NCI-H2029 treated with DMSO at 0.1 percent for 48 hours (cell line): Measurements from ENCODE around the gene HOGA1.
"Not testable (repeated sequence)": the region's sequence is repeated elsewhere in the genome, so short reads cannot be mapped to it uniquely, and the experiment has no call there.

Source experiments
- DNase-seq: peaks from one replicate; lab custom pipeline; 2025; lab: John Stamatoyannopoulos, UW

HOGA1 gene

DNA sequence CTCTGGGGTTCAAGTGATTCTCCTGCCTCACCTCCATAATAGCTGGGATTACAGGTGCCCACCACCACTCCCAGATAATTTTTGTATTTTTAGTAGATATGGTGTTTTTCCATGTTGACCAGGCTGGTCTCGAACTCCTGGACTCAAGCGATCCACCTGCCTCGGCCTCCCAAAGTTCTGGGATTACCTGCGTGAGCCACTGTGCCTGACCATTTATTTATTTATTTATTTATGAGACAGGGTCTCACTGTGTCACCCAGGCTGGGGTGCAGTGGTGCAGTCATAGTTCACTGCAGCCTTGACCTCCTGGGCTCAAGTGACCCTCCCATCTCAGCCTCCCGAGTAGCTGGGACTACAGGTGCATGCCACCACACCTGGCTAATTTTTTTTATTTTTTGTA, 29.9 kb upstream of the HOGA1 start:
- not testable (repeated sequence) for DNase-seq

DNA sequence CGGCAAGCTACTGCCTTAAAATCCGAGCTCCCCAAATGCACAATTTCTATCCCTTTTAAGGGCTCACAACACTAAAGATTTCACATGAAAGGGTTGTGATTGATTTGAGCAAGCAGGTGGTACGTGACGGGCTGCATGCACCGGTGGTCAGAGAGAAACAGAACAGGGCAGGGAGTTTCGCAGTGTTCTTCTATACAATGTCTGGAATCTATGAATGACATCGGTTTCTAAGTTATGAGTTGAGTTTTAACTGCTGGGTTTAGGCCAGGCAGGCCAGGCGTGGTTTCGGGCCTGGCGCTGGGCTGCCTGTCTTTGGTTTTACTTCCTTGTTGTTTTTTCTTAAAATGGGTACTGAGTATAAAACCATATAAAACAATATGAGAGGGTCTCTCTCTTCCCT, 28.6 kb upstream of the HOGA1 start:
- DNase-seq, result not testable (repeated sequence)

DNA sequence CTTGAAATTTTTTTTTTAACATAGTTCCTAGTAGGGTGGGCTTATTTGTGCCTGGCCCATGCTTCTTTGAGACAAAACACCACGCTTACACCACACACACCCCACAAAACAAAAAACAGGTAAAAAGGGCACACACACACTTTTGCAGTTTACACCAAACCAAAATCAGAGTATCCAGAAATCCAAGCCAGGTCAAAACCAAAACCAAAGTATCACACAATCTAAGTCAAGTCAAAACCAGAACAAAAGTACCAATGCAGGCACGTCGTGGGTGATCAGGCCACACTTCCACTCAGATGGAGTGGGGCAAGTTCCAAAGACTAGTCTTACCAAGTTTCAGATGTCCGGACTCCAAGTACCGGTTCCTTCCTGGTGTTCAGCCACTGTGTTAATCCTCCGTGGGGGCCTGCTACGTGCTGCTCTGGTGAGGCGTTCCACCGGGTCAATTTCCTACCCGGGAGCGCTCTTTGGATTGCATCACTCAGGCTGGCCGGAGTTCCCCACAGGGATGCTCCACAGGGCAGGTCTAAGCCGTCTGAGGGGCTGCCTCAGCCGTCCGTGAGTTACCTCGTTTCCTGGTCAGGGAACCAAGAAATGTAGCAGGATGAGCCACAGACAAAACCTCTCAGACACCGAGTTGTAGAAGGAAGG, 23.3 kb upstream of the HOGA1 start:
- DNase-seq, result not testable (repeated sequence)

DNA sequence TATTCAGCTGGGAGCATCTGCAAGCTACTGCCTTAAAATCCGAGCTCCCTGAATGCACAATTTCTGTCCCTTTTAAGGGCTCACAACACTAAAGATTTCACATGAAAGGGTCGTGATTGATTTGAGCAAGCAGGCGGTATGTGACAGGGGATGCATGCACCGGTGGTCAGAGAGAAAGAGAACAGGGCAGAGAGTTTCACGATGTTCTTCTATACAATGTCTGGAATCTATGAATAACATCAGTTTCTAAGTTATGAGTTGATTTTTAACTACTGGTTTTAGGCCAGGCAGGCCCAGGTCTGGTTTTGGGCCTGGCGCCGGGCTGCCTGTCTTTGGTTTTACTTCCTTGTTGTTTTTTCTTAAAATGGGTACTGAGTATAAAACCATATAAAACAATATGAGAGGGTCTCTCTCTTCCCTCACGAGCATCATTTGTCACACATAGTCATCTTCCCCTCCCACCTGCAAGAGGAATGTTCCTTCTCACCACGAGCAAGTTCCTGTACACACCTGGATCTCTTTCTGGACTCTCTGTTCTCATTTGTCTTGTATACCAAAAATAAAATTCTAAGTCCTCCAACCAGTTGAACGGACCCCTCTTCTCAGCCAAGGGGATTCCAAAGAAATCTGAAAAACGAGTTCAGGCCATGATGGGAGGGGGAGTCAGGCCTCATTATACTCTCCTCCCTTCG, 22.7 kb upstream of the HOGA1 start:
- not testable (repeated sequence) for DNase-seq

DNA sequence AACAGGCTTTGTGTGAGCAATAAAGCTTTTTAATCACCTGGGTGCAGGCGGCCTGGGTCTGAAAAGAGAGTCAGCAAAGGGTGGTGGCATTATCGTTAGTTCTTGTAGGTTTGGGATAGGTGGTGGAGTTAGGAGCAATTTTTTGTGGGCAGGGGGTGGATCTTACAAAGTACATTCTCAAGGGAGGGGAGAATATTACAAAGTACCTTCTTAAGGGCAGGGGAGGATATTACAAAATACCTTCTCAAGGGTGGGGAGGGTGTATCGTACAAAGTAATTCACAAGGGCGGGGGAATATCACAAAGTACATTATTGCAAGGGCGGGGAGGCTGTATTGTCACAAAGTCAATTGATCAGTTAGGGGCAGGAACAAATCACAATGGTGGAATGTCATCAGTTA, 21.9 kb upstream of the HOGA1 start:
- DNase-seq, result not testable (repeated sequence)

DNA sequence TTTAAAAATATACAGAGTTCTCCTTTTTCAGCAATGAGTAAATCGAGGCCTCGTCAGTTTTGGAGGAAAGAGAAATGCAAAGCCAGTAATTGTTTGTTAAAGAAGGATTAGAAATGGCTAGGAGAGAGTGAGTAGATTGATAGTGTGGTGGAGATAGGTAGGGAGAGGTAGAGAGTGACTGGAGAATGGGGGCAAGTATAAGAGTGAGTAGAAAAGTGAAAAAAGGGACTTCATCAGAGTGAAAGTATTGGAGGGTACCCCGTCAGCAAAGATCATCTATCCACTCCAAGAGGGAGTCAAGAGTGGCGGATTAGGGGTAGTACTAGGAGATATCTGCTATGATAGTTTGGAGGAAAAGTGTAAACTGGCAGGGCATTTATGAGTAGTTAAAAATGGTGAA, 20.9 kb upstream of the HOGA1 start:
- no peak for DNase-seq

DNA sequence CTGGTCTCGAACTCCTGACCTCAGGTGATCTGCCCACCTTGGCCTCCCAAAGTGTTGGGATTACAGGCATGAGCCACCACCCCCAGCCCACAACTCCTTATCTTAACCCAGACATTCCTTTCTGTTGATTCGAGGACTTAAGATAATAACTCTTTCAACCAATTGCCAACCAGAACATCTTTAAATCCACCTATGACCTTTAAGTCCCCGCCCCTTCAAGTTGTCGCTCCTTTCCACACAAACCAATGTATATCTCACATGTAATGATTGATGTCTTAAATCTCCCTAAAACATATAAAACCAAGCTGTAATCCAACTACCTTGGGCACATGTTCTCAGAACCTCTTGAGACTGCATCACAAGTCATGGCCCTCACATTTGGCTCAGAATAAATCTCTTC, 19.4 kb upstream of the HOGA1 start:
- no peak for DNase-seq

DNA sequence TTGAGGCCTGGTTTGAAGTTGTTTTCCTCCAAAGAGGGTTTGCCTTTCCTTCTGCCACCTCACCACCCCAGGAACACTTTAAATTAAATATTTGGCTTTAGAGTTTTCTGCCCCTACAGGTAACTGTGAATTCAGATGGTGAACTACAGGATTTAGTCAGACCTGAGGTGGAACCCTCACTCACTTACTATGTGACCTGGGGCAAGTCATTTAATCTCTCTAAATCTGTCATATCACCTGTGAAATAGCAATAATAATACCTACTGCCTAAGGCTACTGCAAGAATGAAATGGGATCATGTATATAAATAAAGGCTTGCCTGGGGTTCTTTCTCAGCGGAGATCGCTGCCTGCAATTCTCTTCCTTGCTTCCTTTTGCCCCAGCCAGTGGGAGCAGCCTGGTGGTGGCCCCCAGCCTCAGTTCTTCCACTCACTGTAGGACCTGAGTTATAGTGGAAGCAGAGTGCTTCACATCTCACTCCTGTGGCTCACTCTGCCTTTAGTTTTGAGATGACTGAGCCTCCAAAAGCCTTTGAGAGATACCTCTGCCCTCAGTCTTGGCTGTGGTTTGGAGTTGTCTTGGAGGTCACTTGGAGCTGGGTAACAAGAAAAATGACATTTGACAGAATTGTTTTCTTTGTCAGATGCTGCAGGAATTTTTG, 17.7 kb upstream of the HOGA1 start:
- DNase-seq, result no peak

DNA sequence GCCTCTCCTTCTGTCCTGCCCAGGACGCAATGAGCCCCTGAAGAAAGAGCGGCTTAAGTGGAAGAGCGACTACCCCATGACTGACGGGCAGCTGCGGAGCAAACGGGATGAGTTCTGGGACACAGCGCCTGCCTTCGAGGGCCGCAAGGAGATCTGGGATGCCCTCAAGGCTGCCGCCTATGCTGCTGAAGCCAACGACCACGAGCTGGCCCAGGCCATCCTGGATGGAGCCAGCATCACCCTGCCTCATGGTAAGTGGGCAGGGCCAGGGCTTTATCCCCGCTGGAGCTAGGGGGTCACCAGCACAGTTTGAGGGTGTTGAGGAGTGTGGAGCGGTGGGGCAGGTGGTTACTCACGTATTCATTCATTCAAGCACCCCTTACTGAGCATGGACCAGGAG, 16.3 kb upstream of the HOGA1 start:
- no peak for DNase-seq

DNA sequence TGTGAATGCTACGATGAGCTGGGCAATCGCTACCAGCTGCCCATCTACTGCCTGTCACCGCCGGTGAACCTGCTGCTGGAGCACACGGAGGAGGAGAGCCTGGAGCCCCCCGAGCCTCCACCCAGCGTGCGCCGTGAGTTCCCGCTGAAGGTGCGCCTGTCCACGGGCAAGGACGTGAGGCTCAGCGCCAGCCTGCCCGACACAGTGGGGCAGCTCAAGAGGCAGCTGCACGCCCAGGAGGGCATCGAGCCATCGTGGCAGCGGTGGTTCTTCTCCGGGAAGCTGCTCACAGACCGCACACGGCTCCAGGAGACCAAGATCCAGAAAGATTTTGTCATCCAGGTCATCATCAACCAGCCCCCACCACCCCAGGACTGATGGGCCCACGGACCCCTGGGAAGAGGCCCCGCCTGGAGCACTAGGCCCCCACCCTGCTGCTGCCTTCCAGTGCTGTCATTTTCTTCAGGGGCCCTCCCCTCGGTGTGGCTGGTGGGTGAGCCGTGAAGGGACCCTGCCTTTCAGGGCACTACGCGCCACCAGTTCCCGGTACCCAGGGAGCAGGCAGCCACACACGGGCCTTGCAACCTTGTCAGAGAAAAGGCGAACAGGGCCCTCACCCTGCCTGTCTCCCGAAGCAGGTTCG, 13.9 kb upstream of the HOGA1 start:
- DNase-seq, result no peak

DNA sequence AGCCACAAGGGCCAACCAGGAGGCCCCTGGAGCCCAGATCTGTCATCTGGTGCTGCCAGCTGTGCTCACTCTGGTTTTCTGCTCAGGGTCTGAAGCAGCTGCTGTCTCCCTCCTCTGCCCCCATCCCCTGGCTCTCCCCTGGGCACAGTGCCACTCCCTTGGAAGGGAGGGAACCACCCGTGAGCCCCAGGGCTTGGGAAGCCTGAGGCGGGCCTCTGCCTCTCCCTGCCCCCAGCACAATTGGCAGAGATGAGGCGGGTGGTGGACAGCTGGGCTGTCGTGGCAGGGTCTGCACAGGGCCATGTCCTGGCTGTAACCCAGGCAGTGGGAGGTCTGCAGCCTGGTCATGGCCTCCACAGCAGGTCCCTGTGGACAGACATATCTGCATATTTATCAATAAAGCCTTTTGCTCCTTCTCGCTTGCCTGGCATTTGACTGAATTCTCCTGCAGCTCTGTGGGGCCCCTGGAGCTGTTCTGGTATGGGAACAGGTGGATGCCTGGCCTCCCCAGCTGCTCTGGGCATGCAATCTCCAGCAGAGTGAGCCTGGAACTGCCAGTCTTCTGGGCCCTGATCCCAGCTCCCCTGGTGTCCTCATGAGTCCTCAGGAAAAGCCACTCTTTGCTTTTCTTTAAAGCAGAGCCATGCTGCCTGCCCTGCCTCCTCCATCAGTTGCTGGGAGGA, 13.3 kb upstream of the HOGA1 start:
- no peak for DNase-seq

DNA sequence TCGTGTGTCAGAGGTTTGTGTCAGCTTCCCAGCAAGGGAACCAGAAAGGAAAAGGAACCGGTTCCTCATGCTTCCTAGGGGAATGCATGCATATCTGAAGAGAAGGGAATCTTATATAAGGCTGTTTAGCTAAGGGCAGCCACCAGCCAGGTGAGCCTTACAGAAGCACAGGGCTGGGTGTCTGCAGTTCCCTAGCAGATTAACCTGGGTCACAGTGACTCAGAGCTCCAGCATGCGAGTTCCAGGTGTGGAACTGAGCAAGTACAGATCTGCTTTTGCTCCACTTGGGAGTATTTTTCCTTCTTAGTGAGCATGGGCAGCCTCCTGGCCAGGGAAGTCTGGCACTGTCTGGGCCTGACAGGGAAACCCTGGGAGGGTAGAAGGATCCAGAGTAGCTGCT, 12.6 kb upstream of the HOGA1 start:
- DNase-seq, result no peak

DNA sequence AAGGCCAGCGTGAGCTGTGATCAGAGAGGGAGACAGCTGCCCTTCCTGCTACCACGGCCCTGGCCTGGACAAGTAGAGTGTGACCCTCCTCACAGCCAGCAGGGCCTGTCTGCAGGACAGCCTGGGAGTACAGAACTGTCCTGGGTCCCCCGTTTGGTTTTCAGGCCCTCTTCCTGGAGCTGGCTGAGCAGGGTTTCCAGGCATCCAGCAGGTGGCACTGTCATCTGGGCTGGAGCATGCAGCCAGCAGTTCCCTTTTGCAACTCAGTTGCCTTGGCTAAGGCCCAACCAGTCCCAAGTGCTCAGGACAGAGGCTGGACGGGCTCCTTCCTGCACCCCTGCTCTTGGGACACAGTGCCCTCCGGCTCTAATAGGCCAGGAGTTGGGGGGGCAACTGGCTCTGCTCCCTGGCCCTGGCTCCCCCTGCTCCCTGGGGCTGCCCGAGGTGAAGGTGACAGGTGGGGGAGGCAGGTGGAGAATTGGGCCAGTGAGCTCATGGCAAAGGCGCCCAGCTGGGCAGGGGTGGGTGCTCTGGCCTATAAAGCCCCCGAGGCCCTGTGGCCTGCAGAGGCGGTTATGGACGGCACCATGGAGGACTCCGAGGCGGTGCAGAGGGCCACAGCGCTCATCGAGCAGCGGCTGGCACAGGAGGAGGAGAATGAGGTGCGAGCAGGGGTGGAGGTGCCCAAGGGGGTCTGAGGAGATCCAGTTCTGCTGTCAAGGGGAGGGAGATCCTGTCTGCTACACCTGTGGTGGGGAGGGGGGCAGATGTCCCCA, 11.8 kb upstream of the HOGA1 start, which contains the start of gene ANKRD2:
ANKRD2 (plus strand) TSS at position 566 of the 776 bp plus-strand sequence; CDS start at position 576, 10 bp downstream.
- peak; percentile 1 for DNase-seq

DNA sequence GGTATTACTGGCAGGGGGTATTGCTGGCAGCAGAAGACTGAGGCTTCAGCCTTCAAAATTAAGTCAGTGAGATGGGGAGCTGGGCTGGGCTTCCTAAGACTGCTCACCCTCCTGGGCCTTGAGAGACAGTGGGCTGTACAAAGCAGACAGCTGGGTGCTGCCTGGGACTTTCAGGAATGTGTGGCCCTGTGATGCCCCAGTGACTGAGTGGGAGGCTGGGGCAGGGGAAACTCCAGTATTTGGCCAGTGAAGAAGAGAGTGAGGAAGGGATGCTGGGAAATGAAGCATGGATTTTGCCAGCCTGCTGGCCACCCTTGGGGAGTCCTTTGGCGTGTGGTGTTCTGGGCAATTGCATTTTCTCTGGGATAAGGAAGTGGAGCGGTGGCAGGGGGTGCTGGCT, 11.2 kb upstream of the HOGA1 start:
- DNase-seq, result no peak

DNA sequence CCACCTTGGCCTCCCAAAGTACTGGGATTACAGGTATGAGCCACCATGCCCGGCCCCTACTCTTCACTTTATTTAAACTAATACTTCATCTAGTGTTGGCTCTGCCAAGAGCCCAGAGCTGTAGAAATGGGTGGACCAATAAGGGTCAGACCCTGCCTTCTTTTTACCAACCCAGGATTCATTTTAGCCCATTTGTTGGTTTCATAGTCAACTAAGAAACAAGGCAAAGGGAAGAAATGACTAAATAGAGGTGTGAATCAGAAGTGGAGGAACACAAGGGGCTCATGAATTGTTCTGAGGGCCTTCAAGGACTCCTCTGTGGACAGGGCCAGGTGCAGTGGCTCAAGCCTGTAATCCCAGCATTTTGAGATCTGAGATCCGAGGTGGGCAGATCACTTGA, 10.5 kb upstream of the HOGA1 start:
- no peak for DNase-seq

DNA sequence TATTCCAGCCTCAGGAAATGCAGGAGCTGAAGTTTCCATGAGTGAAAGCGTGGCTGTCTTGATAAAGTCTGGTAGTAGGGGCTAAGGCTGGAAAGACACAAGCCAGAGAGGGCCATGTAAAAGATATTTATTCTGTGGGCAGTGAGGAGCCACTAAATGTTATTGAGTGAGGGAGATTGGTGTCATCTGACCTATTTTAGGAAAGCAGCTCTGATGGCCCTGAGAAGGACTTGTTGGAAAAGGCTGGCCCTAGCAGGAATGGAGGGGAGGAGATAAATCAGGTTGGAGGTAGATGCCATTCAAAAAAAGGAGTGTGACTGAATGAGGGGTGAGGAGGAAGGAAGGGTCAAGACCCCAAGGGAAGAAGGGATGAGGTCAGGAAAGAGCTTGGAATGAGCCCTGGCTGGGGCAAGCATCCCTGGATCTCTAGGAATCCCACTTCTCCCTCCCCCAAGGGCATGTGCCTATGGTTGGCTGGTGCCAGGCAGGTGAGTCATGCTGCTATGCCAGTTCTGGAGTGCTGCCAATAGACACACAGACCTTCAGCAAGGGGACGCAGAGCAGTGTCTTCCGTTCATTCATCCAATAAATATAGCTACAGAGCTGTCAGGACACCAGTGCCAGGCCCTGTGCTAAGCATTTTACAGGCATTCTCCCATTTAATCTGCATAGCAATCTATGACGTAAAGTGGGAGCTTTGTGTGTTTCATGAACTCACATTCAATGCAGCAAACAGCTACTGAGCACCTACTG, 9.6 kb upstream of the HOGA1 start:
- DNase-seq, result peak; percentile 54

DNA sequence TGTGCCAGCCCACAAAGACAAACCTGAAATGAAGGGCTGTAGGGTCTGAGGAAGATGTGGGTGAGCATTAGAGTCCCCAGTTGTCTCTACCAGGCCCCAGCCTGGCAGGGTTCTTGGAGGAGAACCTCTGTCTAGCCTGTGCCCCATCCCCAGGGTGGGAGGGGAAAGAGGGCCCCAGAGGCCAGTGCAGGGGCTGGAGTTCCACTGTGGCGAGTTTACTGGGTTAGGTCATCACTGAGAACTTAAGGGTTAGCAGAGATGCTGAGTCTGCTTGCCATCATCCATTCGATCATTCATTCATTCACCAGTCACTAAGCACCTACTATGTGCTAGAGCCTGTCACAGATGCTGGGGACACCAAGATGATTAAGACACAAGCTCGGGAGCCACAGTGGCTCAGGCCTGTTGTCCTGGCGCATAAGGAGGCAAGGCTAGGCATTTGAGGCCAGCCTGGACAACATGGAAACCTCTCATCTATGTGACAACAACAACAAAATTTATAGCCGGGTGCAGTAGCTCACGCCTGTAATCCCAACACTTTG, 9.0 kb upstream of the HOGA1 start:
- no peak for DNase-seq

DNA sequence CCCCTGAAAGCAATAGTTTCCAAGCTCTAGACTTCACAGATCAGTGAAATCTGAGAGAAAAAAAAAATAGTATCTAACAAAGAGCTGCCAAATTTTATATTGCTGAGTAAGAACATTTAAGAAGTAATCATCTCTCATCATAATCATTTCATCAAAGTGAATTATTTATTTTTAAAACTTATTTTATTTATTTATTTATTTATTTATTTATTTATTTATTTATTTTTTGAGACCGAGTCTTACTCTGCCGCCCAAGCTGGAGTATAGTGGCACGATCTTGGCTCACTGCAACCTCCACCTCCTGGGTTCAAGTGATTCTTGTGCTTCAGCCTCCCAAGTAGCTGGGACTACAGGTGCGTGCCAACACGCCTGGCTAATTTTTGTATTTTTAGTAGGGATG, 7.7 kb upstream of the HOGA1 start:
- not testable (repeated sequence) for DNase-seq

DNA sequence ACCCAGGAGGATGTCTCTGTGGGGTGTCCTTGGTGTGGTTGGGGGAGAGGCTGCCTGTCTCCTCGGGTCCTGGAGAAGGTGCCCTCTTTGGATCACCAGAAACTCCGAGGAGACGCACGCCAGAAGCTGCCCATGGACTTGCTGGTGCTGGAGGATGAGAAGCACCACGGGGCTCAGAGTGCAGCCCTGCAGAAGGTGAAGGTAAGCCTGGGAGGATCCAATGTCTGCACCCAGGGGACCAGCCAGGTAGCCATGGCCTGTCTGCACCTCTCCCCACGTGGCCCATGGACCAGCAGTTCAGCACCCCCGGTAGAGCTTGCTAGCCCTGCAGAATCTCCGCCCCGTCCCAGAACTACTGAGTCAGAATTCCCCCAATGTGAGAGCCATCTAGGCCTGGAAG, 6.5 kb upstream of the HOGA1 start:
- DNase-seq, result no peak

DNA sequence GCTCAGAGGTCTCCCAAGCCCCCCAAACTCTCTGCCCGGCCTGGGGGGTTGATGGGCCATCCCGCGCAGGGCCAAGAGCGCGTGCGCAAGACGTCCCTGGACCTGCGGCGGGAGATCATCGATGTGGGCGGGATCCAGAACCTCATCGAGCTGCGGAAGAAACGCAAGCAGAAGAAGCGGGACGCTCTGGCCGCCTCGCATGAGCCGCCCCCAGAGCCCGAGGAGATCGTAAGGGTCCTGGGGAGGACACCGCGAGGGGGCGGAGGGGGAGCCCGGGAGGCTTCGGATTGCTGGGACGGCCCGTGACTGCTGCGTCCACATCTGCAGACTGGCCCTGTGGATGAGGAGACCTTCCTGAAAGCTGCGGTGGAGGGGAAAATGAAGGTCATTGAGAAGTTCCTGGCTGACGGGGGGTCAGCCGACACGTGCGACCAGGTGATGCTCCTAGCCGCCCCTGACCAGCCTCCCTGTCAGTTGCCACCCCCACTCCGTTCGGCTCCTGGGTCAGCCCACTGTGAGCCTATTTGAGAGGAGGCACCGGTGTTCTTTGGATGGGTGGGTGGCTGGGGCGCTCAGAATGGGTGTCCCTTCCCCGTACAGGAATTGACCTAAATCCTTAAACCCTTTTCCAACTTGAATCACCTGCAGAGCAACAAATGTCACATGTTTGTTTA, 5.9 kb upstream of the HOGA1 start:
- DNase-seq, result no peak
